IMR-90 (cell line): ENCODE results near the gene MORN5. TPM values are rescaled to one million over a fixed set of nuclear protein-coding genes. Genes with fewer than 3 reads are reported as not detected.
A peak's percentile ranks its signal among the peaks of the same experiment; 100 is the strongest.

Experiments used
- ATAC-seq: fragments of 200-7000 bp; cut with Tn5 transposase; 2 replicates; pipeline ENCODE4 v1.9.1; 2020; ENCODE audit warnings: low read depth, mild to moderate bottlenecking, moderate library complexity
- Bru-seq: library from RNA; stranded (reverse); fragments of 400-500 nt; gene quantifications from one replicate; lab custom pipeline; 2021; lab: Mats Ljungman, UMichigan
- BruChase-seq, 2 experiments: library from RNA; stranded (reverse); fragments of 400-500 nt; gene quantifications; one replicate each; lab custom pipeline; 2021; lab: Mats Ljungman, UMichigan
- BruUV-seq: library from RNA; stranded (reverse); fragments of 400-500 nt; replicated peaks from 2 replicates; lab custom pipeline; 2021; lab: Mats Ljungman, UMichigan
- CTCF ChIA-PET: fragments of 300-600 bp; formaldehyde crosslinking; extraction: SDS; loops from one replicate; lab custom pipeline; 2021; ENCODE audit warnings: antibody characterized with exemption; lab: Yijun Ruan, JAX
- POLR2A ChIA-PET: fragments of 300-600 bp; sonication (Branson Sonifier 250); formaldehyde crosslinking; loops from one replicate; lab custom pipeline; 2022; ENCODE audit warnings: antibody characterized with exemption; ENCODE audit not compliant: unreplicated experiment; lab: Charles Lee
- DNase-seq: peaks from one replicate; pipeline ENCODE4 v3.0.0; 2013
- H2AFZ ChIP-seq: replicated peaks from 2 replicates; pipeline ENCODE3; 2013; ENCODE audit warnings: low read length, mild to moderate bottlenecking; ENCODE audit not compliant: poor library complexity
- H2AK5ac ChIP-seq: 2 replicates; pipeline ENCODE4 v1.6.1; 2013; ENCODE audit warnings: low read depth, low read length, inconsistent platforms
- H2AK9ac ChIP-seq: replicated peaks from 2 replicates; pipeline ENCODE3; 2013; ENCODE audit warnings: mild to moderate bottlenecking, low read depth, low read length, moderate library complexity; ENCODE audit not compliant: poor library complexity
- H2BK120ac ChIP-seq: 2 replicates; pipeline ENCODE4 v1.6.1; 2013; ENCODE audit warnings: low read depth, low read length, inconsistent platforms
- H2BK15ac ChIP-seq: 3 replicates; pipeline ENCODE4 v1.6.1; 2013; ENCODE audit warnings: low read depth, low read length, inconsistent platforms
- H2BK20ac ChIP-seq: 2 replicates; pipeline ENCODE4 v1.6.1; 2013; ENCODE audit warnings: low read depth, mild to moderate bottlenecking, inconsistent platforms, low read length, moderate library complexity
- H2BK5ac ChIP-seq: 2 replicates; pipeline ENCODE4 v1.6.1; 2013; ENCODE audit warnings: mild to moderate bottlenecking, low read depth, low read length, inconsistent platforms; ENCODE audit not compliant: poor library complexity, severe bottlenecking
- H3K14ac ChIP-seq: replicated peaks from 2 replicates; pipeline ENCODE4 v1.6.1; 2013; ENCODE audit warnings: low read depth, low read length, inconsistent platforms
- H3K18ac ChIP-seq: 2 replicates; pipeline ENCODE4 v1.6.1; 2013; ENCODE audit warnings: low read depth, low read length, control low read depth
- H3K23ac ChIP-seq: 2 replicates; pipeline ENCODE4 v1.6.1; 2013; ENCODE audit warnings: low read depth, low read length, inconsistent platforms
- H3K27ac ChIP-seq: 2 replicates; pipeline ENCODE4 v1.5.1; 2013; ENCODE audit warnings: mild to moderate bottlenecking, control low read depth, low read length; ENCODE audit not compliant: insufficient read depth
- H3K27me3 ChIP-seq: 2 replicates; pipeline ENCODE4 v1.6.1; 2013; ENCODE audit warnings: low read length; ENCODE audit not compliant: control insufficient read depth, insufficient read depth
- H3K36me3 ChIP-seq: 2 replicates; pipeline ENCODE4 v1.6.1; 2013; ENCODE audit warnings: low read length, mixed read lengths; ENCODE audit not compliant: control insufficient read depth, insufficient read depth
- H3K4ac ChIP-seq: 2 replicates; pipeline ENCODE4 v1.6.1; 2013; ENCODE audit warnings: low read depth, low read length, inconsistent platforms
- H3K4me1 ChIP-seq: 2 replicates; pipeline ENCODE4 v1.6.1; 2013; ENCODE audit warnings: low read length, mixed read lengths; ENCODE audit not compliant: control insufficient read depth, insufficient read depth
- H3K4me2 ChIP-seq: 2 replicates; pipeline ENCODE4 v1.6.1; 2013; ENCODE audit warnings: low read depth, mild to moderate bottlenecking, control low read depth, low read length, moderate library complexity
- H3K4me3 ChIP-seq: 2 replicates; pipeline ENCODE4 v1.5.1; 2013; ENCODE audit warnings: low read depth, mild to moderate bottlenecking, control low read depth, low read length, moderate library complexity; ENCODE audit not compliant: insufficient read depth
- H3K56ac ChIP-seq: 2 replicates; pipeline ENCODE4 v1.6.1; 2013; ENCODE audit warnings: low read length, inconsistent platforms; ENCODE audit not compliant: insufficient read depth; ENCODE audit errors: extremely low read depth
- H3K79me1 ChIP-seq, 2 experiments: 2 replicates each; pipeline ENCODE4 v1.6.1; 2013; ENCODE audit warnings: low read length in 2 of 2, inconsistent platforms in 1 of 2, low read depth in 1 of 2
- H3K9ac ChIP-seq: 2 replicates; pipeline ENCODE4 v1.6.1; 2013; ENCODE audit warnings: low read depth, low read length, control low read depth
- H3K9me1 ChIP-seq: 2 replicates; pipeline ENCODE4 v1.6.1; 2013; ENCODE audit warnings: low read length, inconsistent platforms; ENCODE audit not compliant: insufficient read depth
- H3K9me3 ChIP-seq: 2 replicates; pipeline ENCODE4 v1.6.1; 2013; ENCODE audit warnings: low read length; ENCODE audit not compliant: control insufficient read depth, insufficient read depth
- H4K20me1 ChIP-seq: 2 replicates; pipeline ENCODE4 v1.6.1; 2013; ENCODE audit warnings: low read length, inconsistent platforms; ENCODE audit not compliant: insufficient read depth
- H4K5ac ChIP-seq: 2 replicates; pipeline ENCODE4 v1.6.1; 2013; ENCODE audit warnings: mild to moderate bottlenecking, low read depth, low read length, control low read depth
- H4K8ac ChIP-seq, 2 experiments: 2 replicates each; pipeline ENCODE4 v1.6.1; 2013; ENCODE audit warnings: low read depth in 2 of 2, low read length in 2 of 2, control low read depth in 1 of 2, inconsistent platforms in 1 of 2
- H4K91ac ChIP-seq: 2 replicates; pipeline ENCODE4 v1.6.1; 2013; ENCODE audit warnings: low read depth, low read length, inconsistent platforms; ENCODE audit not compliant: insufficient read depth
- CEBPB ChIP-seq: IDR thresholded peaks from 2 replicates; pipeline ENCODE4 v1.6.1; 2012; ENCODE audit warnings: low read depth, low read length, improper control_type of control experiment
- MXI1 ChIP-seq: IDR thresholded peaks from 2 replicates; pipeline ENCODE4 v1.6.1; 2012; ENCODE audit warnings: low read depth, mild to moderate bottlenecking, low read length, moderate library complexity, borderline replicate concordance
- NFE2L2 ChIP-seq: fragments of 150-350 bp; IDR thresholded peaks from 2 replicates; pipeline ENCODE4 v1.6.1; 2016; ENCODE audit warnings: low read depth, mild to moderate bottlenecking, low read length
- POLR2A ChIP-seq: IDR thresholded peaks from 2 replicates; pipeline ENCODE4 v1.6.1; 2012; ENCODE audit warnings: mild to moderate bottlenecking, low read depth, low read length
- WGBS, 2 experiments: methylation state at CpG; one replicate each; pipeline versions ENCODE4 v1.1.5 to v1.1.7; 2013; ENCODE audit warnings: missing lambda C conversion rate in 2 of 2; ENCODE audit not compliant: insufficient read length in 1 of 2; ENCODE audit errors: extremely low coverage in 2 of 2; 5-methylcytosine and 5-hydroxymethylcytosine counted together
- dilution Hi-C: fragments of 300-500 bp; cut with HindIII; formaldehyde crosslinking; loops from one replicate; pipeline ENCODE4 v1.14.3; 2018; ENCODE audit warnings: low sequenced_read_pairs; ENCODE audit not compliant: unreplicated experiment
- in situ Hi-C: fragments of 300-500 bp; cut with MboI; formaldehyde crosslinking; loops from 3 replicates; pipeline ENCODE4 v1.14.3; 2019; ENCODE audit warnings: low sequenced_read_pairs, inconsistent platforms, mixed read lengths
- intact Hi-C: fragments of 100-400 bp; cut with micrococcal nuclease; formaldehyde crosslinking; loops from 2 replicates; pipeline ENCODE4 v1.10.0; 2022
- long read RNA-seq: library from polyadenylated mRNA; unstranded; transcript quantifications from one replicate; pipeline ENCODE4 v2.0.0, GENCODE V29; 2021; ENCODE audit not compliant: unreplicated experiment
- polyA plus RNA-seq, 3 experiments: library from polyadenylated mRNA; depleted of rRNA; stranded (reverse); fragments of >200 nt; gene quantifications; 2 replicates each; pipeline ENCODE4 v1.2.3, GENCODE V29; 2012; ENCODE audit warnings: low replicate concordance in 1 of 3
- total RNA-seq: library from RNA; depleted of rRNA; stranded (reverse); fragments of >200 nt; gene quantifications from 2 replicates; pipeline ENCODE4 v1.2.3, GENCODE V29; 2012; rRNA removed

MORN5 gene
- total RNA-seq (not detected in 2 replicates), polyA plus RNA-seq (2012; rRNA removed) (not detected in 2 replicates), Bru-seq, nascent RNA (percentile 5 among the genes with signal in this experiment), BruChase-seq, experiment 1, labeled RNA remaining after a 6-hour chase (percentile 9 among the genes with signal in this experiment), BruChase-seq, experiment 2, labeled RNA remaining after a 2-hour chase (percentile 5 among the genes with signal in this experiment)
- not detected in 2 replicates for polyA plus RNA-seq (2012; cell fraction: cytosol; rRNA removed)
- not detected in 2 replicates for polyA plus RNA-seq (2012; cell fraction: nucleus; rRNA removed; ENCODE audit: low replicate concordance)
- long read RNA-seq = 0 reads

GRCh38 chr9:122159026-122159924 lies at the start of gene MORN5, which contains the start of gene NDUFA8:
MORN5 (plus strand) TSS chr9:122159908; CDS start chr9:122159973, 65 bp downstream.
NDUFA8 (minus strand) TSS chr9:122159779; CDS start chr9:122159677, 102 bp downstream.
- peaks cover 9% of the 10 kb centered on the region; the same call in 1 of the 2 replicates for H4K20me1 ChIP-seq
- BruUV-seq = no TSS peak
- H4K5ac ChIP-seq = peak within 1 kb of the TSS; percentile 87
- peaks cover 4% of the 10 kb centered on the region for H3K27me3 ChIP-seq
- peak within 1 kb of the TSS; percentile 100 for H3K4me2 ChIP-seq
- no peak within 1 kb of the TSS for H2BK15ac ChIP-seq
- H2AFZ ChIP-seq = peak within 1 kb of the TSS; percentile 99
- no peaks in the 10 kb centered on the region; the same call in 1 of the 2 replicates for H3K9me3 ChIP-seq
- no peak within 1 kb of the TSS for H2BK120ac ChIP-seq
- ATAC-seq (peak; percentile 100), DNase-seq (peak; percentile 95)
- dilution Hi-C loops = no loop called here
- peaks cover 24 to 32% of the 10 kb centered on the region in 2 experiments for H3K79me1 ChIP-seq
- 1% methylated on average over 27 of the region's 56 CpGs; no CpG with 5 or more reads in 1 of the 2 experiments for WGBS, 2 experiments
- peak within 1 kb of the TSS; percentile 72 for H3K4me3 ChIP-seq
- H3K23ac ChIP-seq = peak within 1 kb of the TSS; percentile 88
- peak within 1 kb of the TSS; percentile 78 for H4K91ac ChIP-seq
- H2BK5ac ChIP-seq = peak within 1 kb of the TSS; percentile 80
- H2BK20ac ChIP-seq = no peak within 1 kb of the TSS
- H2AK9ac ChIP-seq = peak within 1 kb of the TSS; percentile 94
- no peak within 1 kb of the TSS; the same call in 1 of the 2 replicates for H3K18ac ChIP-seq
- peak within 1 kb of the TSS; percentile 87 for H3K56ac ChIP-seq
- peak; percentile 47; the same call in 1 of the 2 replicates for TF ChIP-seq POLR2A
- TF ChIP-seq NFE2L2 = no peak
- peak; percentile 60 for TF ChIP-seq CEBPB
- peak; percentile 60; the same call in 1 of the 2 replicates for TF ChIP-seq MXI1
- H3K4ac ChIP-seq = peak within 1 kb of the TSS; percentile 90
- peaks cover 8% of the 10 kb centered on the region for H3K9me1 ChIP-seq
- peak within 1 kb of the TSS; percentile 60 to 95 for H4K8ac ChIP-seq
- H3K9ac ChIP-seq = peak within 1 kb of the TSS; percentile 92
- POLR2A ChIA-PET = no interaction called here
- peaks cover 2% of the 10 kb centered on the region for H3K4me1 ChIP-seq
- H3K27ac ChIP-seq = peak within 1 kb of the TSS; percentile 80
- CTCF ChIA-PET = interaction anchor here (0.8 to 1.0 kb wide), 2 partner anchors 13 to 14 kb away, joined by 3 to 4 read pairs; no protein-coding TSS in a partner anchor
- peak within 1 kb of the TSS; percentile 48; the same call in 1 of the 2 replicates for H2AK5ac ChIP-seq
- intact Hi-C loops = no loop called here
- no peaks in the 10 kb centered on the region for H3K36me3 ChIP-seq
- peak within 1 kb of the TSS; percentile 89 for H3K14ac ChIP-seq
- in situ Hi-C loops = no loop called here
